ENCODE measurements around the gene RALGAPA1.
"Not testable (repeated sequence)": the region's sequence is repeated elsewhere in the genome, so short reads cannot be mapped to it uniquely, and the experiment has no call there.

Gene RALGAPA1

DNA sequence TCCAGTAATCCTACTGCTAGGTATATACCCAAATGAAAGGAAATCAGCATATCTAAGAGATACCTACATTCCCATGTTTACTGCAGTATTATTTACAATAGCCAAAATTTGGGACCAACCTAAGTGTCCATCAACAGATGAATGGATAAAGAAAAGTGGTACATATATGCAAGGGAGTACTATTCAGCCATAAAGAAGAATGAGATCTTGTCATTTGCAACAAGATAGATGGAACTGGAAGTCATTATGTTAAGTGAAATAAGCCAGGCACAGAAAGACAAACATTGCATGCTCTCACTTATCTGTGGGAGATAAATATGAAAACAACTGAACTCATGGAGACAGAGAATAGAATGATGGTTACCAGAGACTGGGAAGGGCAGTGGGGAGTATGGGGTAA is 165.6 kb downstream of the RALGAPA1 start:
- H3K9me3 ChIP-seq (ENCODE audit: low read length): peaks cover 8% of the 10 kb centered on the region
- peaks cover 12% of the 10 kb centered on the region for H3K36me3 ChIP-seq (ENCODE audit: insufficient read depth, low read length)
- H2AFZ ChIP-seq (ENCODE audit: low read depth, low read length): no peak overlapping the region
- H3K27me3 ChIP-seq (ENCODE audit: insufficient read depth, low read length): no peaks in the 10 kb centered on the region
- H3K4me3 ChIP-seq (ENCODE audit: low read length): no peak overlapping the region
- no peaks in the 10 kb centered on the region for H3K4me1 ChIP-seq (ENCODE audit: insufficient read depth, low read length)

DNA sequence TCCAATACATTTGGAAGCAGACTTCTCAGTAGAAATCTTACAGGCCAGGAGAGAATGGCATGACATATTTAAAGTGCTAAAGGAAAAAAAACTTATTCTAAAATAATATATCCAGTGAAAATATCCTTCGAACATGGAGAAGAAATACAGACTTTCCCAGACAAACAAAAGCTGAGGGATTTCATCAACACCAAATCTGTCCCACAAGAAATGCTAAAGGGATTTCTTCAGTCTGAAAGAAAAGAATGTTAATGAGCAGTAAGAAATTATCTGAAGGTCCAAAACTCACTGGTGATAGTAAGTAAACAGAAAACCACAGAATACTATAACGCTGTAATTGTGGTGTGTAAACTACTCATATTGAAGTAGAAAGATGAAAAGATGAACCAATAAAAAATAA is 171.2 kb downstream of the RALGAPA1 start:
- H3K4me1 ChIP-seq (ENCODE audit: insufficient read depth, low read length): no peaks in the 10 kb centered on the region
- peaks cover 3% of the 10 kb centered on the region for H3K9me3 ChIP-seq (ENCODE audit: low read length)
- H3K36me3 ChIP-seq (ENCODE audit: insufficient read depth, low read length): peaks cover 9% of the 10 kb centered on the region
- no peaks in the 10 kb centered on the region for H3K27me3 ChIP-seq (ENCODE audit: insufficient read depth, low read length)
- H3K4me3 ChIP-seq (ENCODE audit: low read length): no peak overlapping the region
- H2AFZ ChIP-seq (ENCODE audit: low read depth, low read length): no peak overlapping the region

DNA sequence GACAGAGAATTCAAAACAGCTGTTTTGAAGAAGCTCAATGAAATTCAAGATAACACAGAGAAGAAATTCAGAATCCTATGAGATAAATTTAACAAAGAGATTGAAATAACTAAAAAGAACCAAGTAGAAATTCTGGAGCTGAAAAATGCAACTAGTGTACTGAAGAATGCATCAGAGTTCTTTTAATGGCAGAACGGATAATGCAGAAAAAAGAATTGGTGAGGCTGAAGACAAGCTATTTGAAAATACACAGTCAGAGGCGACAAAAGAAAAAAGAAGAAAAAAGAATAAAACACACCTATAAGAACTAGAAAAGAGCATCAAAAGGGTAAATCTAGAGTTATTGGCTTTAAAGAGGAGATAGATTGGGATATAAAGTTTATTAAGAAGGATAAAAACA is 171.8 kb downstream of the RALGAPA1 start:
- Histone ChIP-seq H3K36me3 (ENCODE audit: insufficient read depth, low read length) (peaks cover 9% of the 10 kb centered on the region), H3K9me3 (ENCODE audit: low read length) (peaks cover 3% of the 10 kb centered on the region), H3K27me3 (ENCODE audit: insufficient read depth, low read length) (no peaks in the 10 kb centered on the region), H3K4me3 (ENCODE audit: low read length) (no peak overlapping the region), H3K4me1 (ENCODE audit: insufficient read depth, low read length) (no peaks in the 10 kb centered on the region), H2AFZ (ENCODE audit: low read depth, low read length) (no peak overlapping the region)

DNA sequence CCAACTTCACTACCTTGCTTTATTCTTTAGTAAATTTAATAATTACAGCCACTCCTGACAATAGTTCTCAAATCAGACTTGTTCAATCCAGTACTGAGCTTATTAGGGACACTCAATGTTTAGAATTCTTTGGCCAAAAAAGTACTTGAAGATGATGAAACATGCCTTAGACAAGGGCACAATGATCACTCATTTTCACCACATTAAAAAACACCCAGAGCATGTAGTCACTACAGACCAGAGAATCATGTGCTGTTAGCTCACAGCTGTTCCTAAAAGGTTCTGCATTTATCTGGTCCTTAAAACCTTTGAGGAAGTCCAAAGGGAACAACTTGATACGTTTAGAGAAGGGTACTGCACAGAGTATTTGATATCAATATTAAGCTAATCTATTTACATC is 176.4 kb downstream of the RALGAPA1 start:
- Histone ChIP-seq H3K27me3 (ENCODE audit: insufficient read depth, low read length) (no peaks in the 10 kb centered on the region), H2AFZ (ENCODE audit: low read depth, low read length) (no peak overlapping the region), H3K36me3 (ENCODE audit: insufficient read depth, low read length) (peaks cover 4% of the 10 kb centered on the region), H3K4me3 (ENCODE audit: low read length) (no peak overlapping the region), H3K4me1 (ENCODE audit: insufficient read depth, low read length) (peaks cover 7% of the 10 kb centered on the region), H3K9me3 (ENCODE audit: low read length) (no peaks in the 10 kb centered on the region)

DNA sequence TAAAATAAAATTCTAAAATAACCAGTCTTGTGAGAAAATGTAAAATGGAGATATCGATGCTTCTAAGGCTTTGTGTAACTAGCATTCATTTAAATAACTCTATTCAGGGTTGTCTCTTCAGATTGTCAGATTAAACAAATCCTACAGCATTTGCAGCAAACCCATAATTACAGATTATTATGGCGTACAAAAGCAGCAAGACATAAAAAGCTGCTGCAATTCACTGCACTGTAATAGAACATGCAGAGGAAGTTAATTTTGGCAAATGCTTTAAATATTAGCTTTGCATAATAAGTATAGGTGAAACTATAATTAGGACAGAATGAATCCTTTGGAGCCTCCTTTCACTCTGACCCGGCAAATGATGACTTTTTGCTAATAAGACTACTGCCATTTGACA is 176.8 kb downstream of the RALGAPA1 start:
- Histone ChIP-seq H3K4me1 (ENCODE audit: insufficient read depth, low read length) (peaks cover 7% of the 10 kb centered on the region), H3K9me3 (ENCODE audit: low read length) (no peaks in the 10 kb centered on the region), H3K36me3 (ENCODE audit: insufficient read depth, low read length) (peaks cover 4% of the 10 kb centered on the region), H3K27me3 (ENCODE audit: insufficient read depth, low read length) (no peaks in the 10 kb centered on the region), H3K4me3 (ENCODE audit: low read length) (no peak overlapping the region), H2AFZ (ENCODE audit: low read depth, low read length) (no peak overlapping the region)

DNA sequence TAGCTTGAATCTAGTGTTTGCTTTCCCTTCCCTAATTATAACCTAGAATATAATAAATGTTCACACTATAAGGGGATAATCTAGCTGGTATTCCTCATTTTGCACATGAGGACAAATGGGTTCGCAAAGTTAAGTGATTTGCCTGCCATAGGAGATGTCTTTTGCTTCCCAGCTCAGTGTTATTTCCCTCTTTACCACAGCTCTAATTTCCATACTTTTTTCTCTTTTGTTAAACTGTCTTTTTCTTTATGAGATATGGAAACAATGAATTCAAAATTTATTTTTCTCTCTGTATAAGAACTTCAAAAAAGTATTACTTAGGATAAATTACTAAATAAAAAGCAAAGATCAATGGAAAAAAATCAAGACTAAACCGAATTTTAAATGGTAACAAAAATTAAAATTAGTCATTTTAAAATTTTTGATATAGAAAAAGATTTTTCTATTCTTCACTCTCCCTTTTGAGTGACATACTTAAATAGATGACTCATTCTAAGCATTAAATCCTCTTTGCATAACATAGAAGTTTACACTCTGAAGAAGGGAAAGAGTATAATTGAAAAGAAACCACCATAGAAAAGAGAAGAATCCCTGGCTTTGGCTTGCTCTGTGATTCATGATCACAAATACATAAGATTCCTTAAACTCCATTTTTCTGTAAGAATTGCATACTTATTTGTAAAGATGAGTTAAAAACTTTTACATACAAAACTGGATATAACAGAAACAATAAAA is 177.9 kb downstream of the RALGAPA1 start:
- Histone ChIP-seq H3K4me3 (ENCODE audit: low read length) (no peak overlapping the region), H3K27me3 (ENCODE audit: insufficient read depth, low read length) (no peaks in the 10 kb centered on the region), H3K36me3 (ENCODE audit: insufficient read depth, low read length) (peaks cover 4% of the 10 kb centered on the region), H3K9me3 (ENCODE audit: low read length) (no peaks in the 10 kb centered on the region), H3K4me1 (ENCODE audit: insufficient read depth, low read length) (peaks cover 7% of the 10 kb centered on the region), H2AFZ (ENCODE audit: low read depth, low read length) (no peak overlapping the region)

DNA sequence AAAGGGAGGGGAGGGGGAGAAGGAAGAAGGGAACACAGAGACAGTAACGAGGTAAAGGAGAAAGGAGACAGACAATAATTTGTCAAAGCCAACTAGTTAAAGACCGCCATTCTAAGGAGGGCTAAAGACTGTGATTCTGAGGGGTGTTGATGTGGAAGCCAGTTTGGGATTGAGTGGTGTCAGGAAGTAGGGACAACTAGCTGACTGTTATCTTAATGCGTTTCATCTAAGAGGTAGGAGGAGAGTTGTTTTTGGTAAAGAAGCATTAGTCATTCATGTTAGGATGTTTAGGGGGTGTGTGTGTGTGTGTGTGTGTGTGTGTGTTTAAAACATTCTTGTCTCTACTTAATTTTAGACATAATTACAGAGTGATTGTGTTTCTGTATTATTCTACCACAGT is 180.1 kb downstream of the RALGAPA1 start:
- Histone ChIP-seq H3K4me3 (ENCODE audit: low read length) (no peak overlapping the region), H3K9me3 (ENCODE audit: low read length) (no peaks in the 10 kb centered on the region), H2AFZ (ENCODE audit: low read depth, low read length) (no peak overlapping the region), H3K27me3 (ENCODE audit: insufficient read depth, low read length) (no peaks in the 10 kb centered on the region), H3K36me3 (ENCODE audit: insufficient read depth, low read length) (peaks cover 2% of the 10 kb centered on the region), H3K4me1 (ENCODE audit: insufficient read depth, low read length) (peaks cover 7% of the 10 kb centered on the region)

DNA sequence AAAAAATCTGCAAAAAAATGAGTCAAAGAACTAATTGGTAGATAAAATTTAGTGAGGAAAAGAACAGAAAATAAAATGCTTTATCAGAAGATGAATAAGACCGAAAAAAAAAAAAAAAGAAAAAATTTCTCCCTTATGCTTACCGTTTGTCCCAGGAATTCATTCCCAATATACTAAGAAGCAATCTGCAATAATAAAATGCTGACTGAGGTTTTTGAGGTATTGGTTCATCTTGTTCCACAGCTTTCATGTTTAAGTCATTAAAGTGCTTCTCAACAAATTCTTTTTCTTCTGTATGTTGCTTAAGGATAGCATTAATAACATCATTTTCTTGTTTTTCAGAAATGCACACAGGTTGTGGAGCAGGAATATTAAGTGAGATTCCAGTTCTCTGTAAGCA is 182.1 kb downstream of the RALGAPA1 start:
- not testable (repeated sequence) for H3K4me1 ChIP-seq (ENCODE audit: insufficient read depth, low read length); H3K36me3 ChIP-seq (ENCODE audit: insufficient read depth, low read length); H2AFZ ChIP-seq (ENCODE audit: low read depth, low read length); H3K27me3 ChIP-seq (ENCODE audit: insufficient read depth, low read length); H3K4me3 ChIP-seq (ENCODE audit: low read length); H3K9me3 ChIP-seq (ENCODE audit: low read length)

DNA sequence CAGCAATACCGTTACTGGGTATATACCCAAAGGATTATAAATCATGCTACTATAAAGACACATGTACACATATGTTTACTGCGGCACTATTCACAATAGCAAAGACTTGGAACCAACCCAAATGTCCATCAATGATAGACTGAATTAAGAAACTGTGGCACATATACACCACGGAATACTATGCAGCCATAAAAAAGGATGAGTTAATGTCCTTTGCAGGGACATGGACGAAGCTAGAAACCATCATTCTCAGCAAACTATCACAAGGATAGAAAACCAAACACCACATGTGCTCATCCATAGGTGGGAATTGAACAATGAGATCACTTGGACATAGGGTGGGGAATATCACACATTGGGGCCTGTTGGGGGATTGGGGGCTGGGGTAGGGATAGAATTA is 187.1 kb downstream of the RALGAPA1 start:
- not testable (repeated sequence) for H3K4me3 ChIP-seq (ENCODE audit: low read length); H3K9me3 ChIP-seq (ENCODE audit: low read length); H2AFZ ChIP-seq (ENCODE audit: low read depth, low read length); H3K36me3 ChIP-seq (ENCODE audit: insufficient read depth, low read length); H3K4me1 ChIP-seq (ENCODE audit: insufficient read depth, low read length); H3K27me3 ChIP-seq (ENCODE audit: insufficient read depth, low read length)

DNA sequence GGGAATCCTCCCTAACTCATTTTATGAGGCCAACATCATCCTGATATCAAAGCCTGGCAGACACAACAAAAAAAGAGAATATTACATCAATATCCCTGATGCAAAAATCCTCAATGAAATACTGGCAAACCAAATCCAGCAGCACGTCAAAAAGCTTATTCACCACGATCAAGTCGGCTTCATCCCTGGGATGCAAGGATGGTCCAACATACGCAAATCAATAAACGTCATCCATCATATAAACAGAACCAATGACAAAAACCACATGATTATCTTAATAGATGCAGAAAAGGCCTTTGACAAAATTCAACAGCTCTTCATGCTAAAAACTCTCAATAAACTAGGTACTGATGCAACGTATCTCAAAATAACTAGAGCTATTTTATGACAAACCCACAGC is 189.1 kb downstream of the RALGAPA1 start:
- H3K36me3 ChIP-seq (ENCODE audit: insufficient read depth, low read length); H3K9me3 ChIP-seq (ENCODE audit: low read length); H3K27me3 ChIP-seq (ENCODE audit: insufficient read depth, low read length); H3K4me1 ChIP-seq (ENCODE audit: insufficient read depth, low read length); H3K4me3 ChIP-seq (ENCODE audit: low read length); H2AFZ ChIP-seq (ENCODE audit: low read depth, low read length): not testable (repeated sequence)

DNA sequence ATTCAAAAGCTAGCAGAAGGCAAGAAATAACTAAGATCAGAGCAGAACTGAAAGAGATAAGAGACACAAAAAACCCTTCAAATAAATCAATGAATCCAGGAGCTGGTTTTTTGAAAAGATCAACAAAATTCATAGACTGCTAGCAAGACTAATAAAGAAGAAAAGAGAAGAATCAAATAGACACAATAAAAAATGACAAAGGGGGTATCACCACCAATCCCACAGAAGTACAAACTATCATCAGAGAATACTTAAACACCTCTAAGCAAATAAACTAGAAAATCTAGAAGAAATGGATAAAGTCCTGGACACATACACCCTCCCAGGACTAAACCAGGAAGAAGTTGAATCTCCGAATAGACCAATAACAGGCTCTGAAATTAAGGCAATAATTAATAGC is 189.6 kb downstream of the RALGAPA1 start:
- not testable (repeated sequence) for H3K4me3 ChIP-seq (ENCODE audit: low read length); H3K9me3 ChIP-seq (ENCODE audit: low read length); H2AFZ ChIP-seq (ENCODE audit: low read depth, low read length); H3K36me3 ChIP-seq (ENCODE audit: insufficient read depth, low read length); H3K4me1 ChIP-seq (ENCODE audit: insufficient read depth, low read length); H3K27me3 ChIP-seq (ENCODE audit: insufficient read depth, low read length)

DNA sequence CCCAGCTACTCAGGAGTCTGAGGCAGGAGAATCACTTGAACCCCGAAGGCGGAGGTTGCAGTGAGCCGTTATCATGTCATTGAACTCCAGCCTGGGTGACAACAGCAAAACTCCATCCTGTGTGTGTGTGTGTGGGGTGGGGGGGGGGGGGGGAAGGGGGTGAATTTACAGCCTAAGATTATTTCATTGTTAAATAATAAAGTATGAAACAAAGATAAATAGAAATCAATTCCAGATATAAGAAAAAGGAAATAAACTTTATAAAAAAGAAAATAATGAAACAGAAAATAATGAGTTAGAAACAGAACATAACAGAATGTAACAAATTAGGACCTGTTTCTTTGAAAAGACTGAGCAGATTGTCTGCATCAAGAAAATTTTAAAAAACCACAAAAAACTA is 191.6 kb downstream of the RALGAPA1 start:
- Histone ChIP-seq H3K9me3 (ENCODE audit: low read length) (peaks cover 3% of the 10 kb centered on the region), H3K36me3 (ENCODE audit: insufficient read depth, low read length) (peaks cover 3% of the 10 kb centered on the region), H3K4me1 (ENCODE audit: insufficient read depth, low read length) (no peaks in the 10 kb centered on the region), H3K4me3 (ENCODE audit: low read length) (no peak overlapping the region), H2AFZ (ENCODE audit: low read depth, low read length) (no peak overlapping the region), H3K27me3 (ENCODE audit: insufficient read depth, low read length) (no peaks in the 10 kb centered on the region)

DNA sequence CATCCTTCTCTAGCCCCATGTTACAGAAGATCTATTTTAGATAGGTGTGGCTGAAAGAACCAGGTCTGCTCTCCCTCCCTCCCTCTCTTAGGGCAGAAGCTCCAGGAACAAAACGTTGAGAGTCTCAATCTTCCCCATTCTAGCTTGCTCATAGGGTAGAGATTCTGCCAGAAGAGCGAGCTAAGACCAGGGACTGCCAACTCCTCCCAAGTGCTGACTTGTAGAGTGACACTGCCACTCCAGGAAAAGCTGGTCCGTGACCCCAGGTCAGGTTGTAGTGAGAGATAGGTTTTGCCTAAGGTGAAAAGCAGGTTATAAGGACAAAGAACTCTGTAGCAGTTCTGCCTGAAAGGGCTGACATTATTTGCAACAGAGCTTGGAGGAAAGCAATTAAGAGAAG is 201.7 kb downstream of the RALGAPA1 start:
- Histone ChIP-seq H3K36me3 (ENCODE audit: insufficient read depth, low read length) (peaks cover 23% of the 10 kb centered on the region), H3K4me3 (ENCODE audit: low read length) (no peak overlapping the region), H3K4me1 (ENCODE audit: insufficient read depth, low read length) (no peaks in the 10 kb centered on the region), H3K27me3 (ENCODE audit: insufficient read depth, low read length) (no peaks in the 10 kb centered on the region), H3K9me3 (ENCODE audit: low read length) (peaks cover 4% of the 10 kb centered on the region), H2AFZ (ENCODE audit: low read depth, low read length) (no peak overlapping the region)

DNA sequence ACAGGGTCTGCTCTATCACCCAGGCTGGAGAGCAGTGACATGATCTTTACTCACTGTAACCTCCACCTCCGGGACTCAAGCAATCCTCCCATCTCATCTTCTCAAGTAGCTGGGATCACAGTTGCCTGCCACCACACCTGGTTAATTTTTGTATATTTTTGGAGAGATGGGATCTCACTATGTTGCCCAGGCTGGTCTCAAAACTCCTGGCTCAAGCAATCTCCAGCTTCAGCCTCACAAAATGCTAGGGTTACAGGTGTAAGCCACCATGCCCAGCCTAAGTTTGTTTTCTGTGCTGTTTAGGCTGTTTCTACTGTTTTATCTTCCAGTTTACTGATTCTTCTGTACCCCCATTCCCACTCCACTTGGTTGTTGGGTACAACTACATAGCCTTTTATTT is 208.8 kb downstream of the RALGAPA1 start:
- Histone ChIP-seq H3K4me1 (ENCODE audit: insufficient read depth, low read length) (no peaks in the 10 kb centered on the region), H3K9me3 (ENCODE audit: low read length) (peaks cover 4% of the 10 kb centered on the region), H2AFZ (ENCODE audit: low read depth, low read length) (no peak overlapping the region), H3K27me3 (ENCODE audit: insufficient read depth, low read length) (no peaks in the 10 kb centered on the region), H3K4me3 (ENCODE audit: low read length) (no peak overlapping the region), H3K36me3 (ENCODE audit: insufficient read depth, low read length) (peaks cover 20% of the 10 kb centered on the region)

Measured in neuron (in vitro differentiated cells).